Progenitor cell of endocrine pancreas (in vitro differentiated cells): ENCODE data around the gene STX18. TPM values are rescaled to one million over a fixed set of nuclear protein-coding genes. Genes with fewer than 3 reads are reported as not detected.

ENCODE experiments used
- DNase-seq: peaks from one replicate; pipeline ENCODE4 v3.0.0; 2021; ENCODE audit warnings: low spot score; ENCODE audit not compliant: unreplicated experiment
- H3K27ac Mint-ChIP-seq: 2 replicates; pipeline ENCODE4 v1.8.0; 2021; ENCODE audit warnings: mild to moderate bottlenecking, moderate library complexity, mixed read lengths
- H3K27me3 Mint-ChIP-seq: 2 replicates; pipeline ENCODE4 v1.8.0; 2021; ENCODE audit warnings: mixed read lengths
- H3K36me3 Mint-ChIP-seq: 2 replicates; pipeline ENCODE4 v1.8.0; 2022; ENCODE audit warnings: mixed read lengths; ENCODE audit not compliant: insufficient read depth
- H3K4me1 Mint-ChIP-seq: 2 replicates; pipeline ENCODE4 v1.8.0; 2021; ENCODE audit warnings: low read depth, mixed read lengths
- H3K4me3 Mint-ChIP-seq: 2 replicates; pipeline ENCODE4 v1.8.0; 2021; ENCODE audit warnings: low read depth, mild to moderate bottlenecking, moderate library complexity, mixed read lengths
- H3K9me3 Mint-ChIP-seq: 2 replicates; pipeline ENCODE4 v1.8.0; 2021; ENCODE audit warnings: low read depth, mixed read lengths
- total RNA-seq: library from RNA; stranded (reverse); gene quantifications from 2 replicates; pipeline ENCODE4 v1.2.1, GENCODE V29; 2021
- TF ChIP-seq, protein P1 (sequence below): fragments of 200-600 bp; sonication (generic); IDR thresholded peaks from one replicate; pipeline ENCODE4 v1.5.0; 2021; ENCODE audit warnings: antibody characterized with exemption, mild to moderate bottlenecking; ENCODE audit not compliant: unreplicated experiment

The STX18 gene
- total RNA-seq, 1 donor from 2014 or later = 41.2 TPM

DNA sequence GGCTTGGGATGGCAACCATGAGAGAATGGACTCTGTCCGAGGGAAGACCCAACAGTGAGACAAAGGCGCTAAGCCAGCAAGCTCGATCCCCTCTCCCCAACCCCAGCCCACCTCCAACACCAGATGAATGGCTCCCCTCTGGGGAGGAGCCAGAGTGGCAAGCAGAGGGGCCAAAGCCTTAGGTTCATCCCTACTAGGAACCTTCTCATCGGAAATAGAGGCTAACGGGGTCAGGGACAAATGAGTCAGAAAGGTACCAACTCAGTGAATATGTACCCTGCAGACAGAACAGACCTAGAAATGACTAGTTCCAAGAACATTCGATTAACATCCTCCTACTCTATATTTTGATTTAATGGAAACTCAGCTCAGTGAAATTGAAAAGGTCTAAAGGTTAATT lies 81.1 kb downstream of the STX18 start:
- TF ChIP-seq, protein P1, sequence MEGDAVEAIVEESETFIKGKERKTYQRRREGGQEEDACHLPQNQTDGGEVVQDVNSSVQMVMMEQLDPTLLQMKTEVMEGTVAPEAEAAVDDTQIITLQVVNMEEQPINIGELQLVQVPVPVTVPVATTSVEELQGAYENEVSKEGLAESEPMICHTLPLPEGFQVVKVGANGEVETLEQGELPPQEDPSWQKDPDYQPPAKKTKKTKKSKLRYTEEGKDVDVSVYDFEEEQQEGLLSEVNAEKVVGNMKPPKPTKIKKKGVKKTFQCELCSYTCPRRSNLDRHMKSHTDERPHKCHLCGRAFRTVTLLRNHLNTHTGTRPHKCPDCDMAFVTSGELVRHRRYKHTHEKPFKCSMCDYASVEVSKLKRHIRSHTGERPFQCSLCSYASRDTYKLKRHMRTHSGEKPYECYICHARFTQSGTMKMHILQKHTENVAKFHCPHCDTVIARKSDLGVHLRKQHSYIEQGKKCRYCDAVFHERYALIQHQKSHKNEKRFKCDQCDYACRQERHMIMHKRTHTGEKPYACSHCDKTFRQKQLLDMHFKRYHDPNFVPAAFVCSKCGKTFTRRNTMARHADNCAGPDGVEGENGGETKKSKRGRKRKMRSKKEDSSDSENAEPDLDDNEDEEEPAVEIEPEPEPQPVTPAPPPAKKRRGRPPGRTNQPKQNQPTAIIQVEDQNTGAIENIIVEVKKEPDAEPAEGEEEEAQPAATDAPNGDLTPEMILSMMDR = no peak
- Mint-ChIP-seq H3K4me1 (peaks cover 7% of the 10 kb centered on the region), H3K4me3 (no peak overlapping the region), H3K27ac (no peak overlapping the region), H3K27me3 (no peaks in the 10 kb centered on the region), H3K9me3 (peaks cover 3% of the 10 kb centered on the region), H3K36me3 (peaks cover 15% of the 10 kb centered on the region)
- no peak for DNase-seq

DNA sequence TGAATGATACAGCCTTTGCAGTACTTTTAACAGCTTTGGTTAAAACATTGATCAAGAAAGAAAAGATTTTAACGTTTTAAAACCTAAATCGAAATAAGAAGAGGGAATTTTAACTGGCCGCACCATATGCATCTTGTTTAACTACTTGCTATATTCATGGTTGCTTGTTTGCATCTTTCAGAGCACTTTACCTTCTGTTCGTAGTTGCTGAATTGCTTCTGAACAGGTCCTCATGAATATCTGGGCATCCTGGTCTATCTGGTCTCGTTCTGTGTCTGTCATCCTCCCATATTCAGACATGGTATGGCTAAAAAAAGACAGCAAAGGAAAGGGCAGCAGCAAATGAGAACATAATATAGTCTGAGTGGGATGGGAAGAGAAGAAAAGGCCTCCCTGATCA lies 82.7 kb downstream of the STX18 start:
- TF ChIP-seq, protein P1 = no peak
- Mint-ChIP-seq H3K4me1 (peaks cover 7% of the 10 kb centered on the region), H3K27ac (no peak overlapping the region), H3K4me3 (no peak overlapping the region), H3K36me3 (peaks cover 4% of the 10 kb centered on the region), H3K9me3 (no peaks in the 10 kb centered on the region), H3K27me3 (no peaks in the 10 kb centered on the region)
- DNase-seq = no peak

DNA sequence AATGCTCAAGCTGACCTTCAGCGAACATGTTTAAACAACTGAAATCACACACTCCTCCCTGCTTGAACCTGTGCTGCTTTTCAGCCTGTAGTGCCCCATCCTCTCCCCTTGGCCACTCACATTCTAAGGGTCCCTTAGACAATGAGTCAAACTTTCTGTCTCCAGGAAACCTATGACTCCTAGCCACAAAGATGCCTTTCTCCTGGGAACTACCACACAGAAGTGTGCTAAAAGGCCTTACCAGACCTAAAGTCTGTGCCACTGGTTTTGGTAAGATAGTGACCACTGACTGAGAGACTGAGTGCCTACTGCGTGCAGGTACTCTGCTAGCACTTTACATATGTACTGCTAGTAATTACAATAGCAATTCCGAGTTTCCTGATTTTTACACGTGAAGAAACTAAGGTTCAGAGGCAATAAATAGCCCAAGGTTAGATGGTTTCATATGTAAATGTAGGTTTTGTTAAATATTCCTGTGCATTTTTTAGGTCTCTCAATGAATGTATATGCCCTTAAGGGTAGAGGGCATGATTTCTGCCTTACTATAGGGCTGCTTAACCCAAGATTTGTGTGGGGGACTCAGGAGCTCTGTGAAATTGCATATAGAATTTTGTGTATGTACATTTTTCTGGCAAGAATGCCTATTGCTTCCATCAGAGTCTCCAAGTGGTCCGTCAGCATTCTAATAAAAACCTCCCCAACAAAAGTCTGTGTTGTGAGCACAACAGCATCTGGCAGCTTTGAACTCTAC lies 83.9 kb downstream of the STX18 start:
- TF ChIP-seq, protein P1 = no peak
- DNase-seq = no peak
- Mint-ChIP-seq H3K4me3 (no peak overlapping the region), H3K36me3 (peaks cover 6% of the 10 kb centered on the region), H3K9me3 (no peaks in the 10 kb centered on the region), H3K27ac (no peak overlapping the region), H3K4me1 (peaks cover 7% of the 10 kb centered on the region), H3K27me3 (no peaks in the 10 kb centered on the region)

DNA sequence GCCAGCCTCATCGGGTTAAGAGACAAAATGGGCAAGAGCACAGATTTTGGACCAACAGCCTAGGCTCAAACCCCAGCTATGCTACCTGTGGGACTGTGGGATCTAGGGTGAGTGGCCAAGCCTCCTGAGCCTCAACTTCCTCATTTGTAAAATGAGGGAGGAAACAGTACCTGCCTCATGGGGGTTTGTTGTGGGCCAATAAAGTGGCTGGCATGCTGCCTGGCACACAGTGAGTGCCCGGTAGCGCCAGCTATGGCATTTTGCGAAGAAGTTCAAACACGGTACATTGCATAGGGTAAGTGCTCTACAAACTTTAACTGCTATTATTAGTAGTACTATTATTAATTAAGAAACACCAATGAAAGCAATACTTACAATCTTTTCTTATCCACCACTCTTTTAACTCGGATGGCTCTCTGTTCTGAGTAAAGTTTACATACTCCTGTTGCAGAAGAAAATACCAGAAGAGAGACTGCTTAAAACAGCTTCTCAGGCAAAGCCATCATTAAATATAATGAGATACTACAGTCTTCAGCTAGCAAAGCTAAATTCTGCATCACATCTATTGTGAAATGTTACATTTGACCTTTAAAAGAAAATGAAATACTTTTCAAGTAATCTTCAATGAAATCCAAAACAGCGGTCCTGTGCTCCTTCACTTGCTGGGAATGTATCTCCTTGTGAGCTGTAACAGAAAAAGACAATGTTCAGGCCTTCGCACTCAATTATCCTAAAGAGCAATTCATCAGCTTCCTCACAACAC lies 84.9 kb downstream of the STX18 start:
- no peak overlapping the region for H3K4me3 Mint-ChIP-seq
- H3K27me3 Mint-ChIP-seq = no peaks in the 10 kb centered on the region
- no peak for DNase-seq
- TF ChIP-seq, protein P1 = no peak
- H3K9me3 Mint-ChIP-seq = no peaks in the 10 kb centered on the region
- H3K36me3 Mint-ChIP-seq = peaks cover 14% of the 10 kb centered on the region
- peaks cover 4% of the 10 kb centered on the region for H3K4me1 Mint-ChIP-seq
- no peak overlapping the region for H3K27ac Mint-ChIP-seq

DNA sequence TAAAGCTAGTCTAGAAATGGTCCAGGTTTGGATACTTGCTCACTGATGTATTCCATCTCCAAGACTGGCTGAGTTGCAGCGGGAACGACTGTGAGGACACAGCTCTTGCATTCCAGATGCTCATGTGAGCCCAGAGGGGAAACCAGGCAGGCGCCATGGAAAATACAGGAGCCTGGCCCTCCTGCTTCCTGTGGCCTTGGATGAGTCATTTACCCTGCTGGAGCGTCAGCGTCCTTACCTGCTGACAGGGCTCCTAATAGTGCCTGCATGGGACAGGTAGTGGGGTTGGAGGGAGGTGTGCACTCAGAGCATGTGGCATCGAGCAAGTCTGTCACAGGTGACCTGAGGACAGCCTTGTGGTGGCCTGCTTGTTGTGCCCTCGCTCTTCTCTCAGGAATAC lies 85.5 kb downstream of the STX18 start:
- no peak for DNase-seq
- Mint-ChIP-seq H3K36me3 (peaks cover 18% of the 10 kb centered on the region), H3K4me3 (no peak overlapping the region), H3K9me3 (no peaks in the 10 kb centered on the region), H3K4me1 (no peaks in the 10 kb centered on the region), H3K27me3 (no peaks in the 10 kb centered on the region), H3K27ac (no peak overlapping the region)
- TF ChIP-seq, protein P1 = no peak
